IMR-90 (cell line): ENCODE results near the gene GRIK5. TPM values are rescaled to one million over a fixed set of nuclear protein-coding genes. Genes with fewer than 3 reads are reported as not detected.

Experiments used
- ATAC-seq: fragments of 200-7000 bp; cut with Tn5 transposase; 2 replicates; pipeline ENCODE4 v1.9.1; 2020; ENCODE audit warnings: low read depth, mild to moderate bottlenecking, moderate library complexity
- BruUV-seq: library from RNA; stranded (reverse); fragments of 400-500 nt; replicated peaks from 2 replicates; lab custom pipeline; 2021; lab: Mats Ljungman, UMichigan
- CTCF ChIA-PET: fragments of 300-600 bp; formaldehyde crosslinking; extraction: SDS; loops from one replicate; lab custom pipeline; 2021; ENCODE audit warnings: antibody characterized with exemption; lab: Yijun Ruan, JAX
- POLR2A ChIA-PET: fragments of 300-600 bp; sonication (Branson Sonifier 250); formaldehyde crosslinking; loops from one replicate; lab custom pipeline; 2022; ENCODE audit warnings: antibody characterized with exemption; ENCODE audit not compliant: unreplicated experiment; lab: Charles Lee
- DNase-seq: peaks from one replicate; pipeline ENCODE4 v3.0.0; 2013
- H2AFZ ChIP-seq: replicated peaks from 2 replicates; pipeline ENCODE3; 2013; ENCODE audit warnings: low read length, mild to moderate bottlenecking; ENCODE audit not compliant: poor library complexity
- H2AK5ac ChIP-seq: 2 replicates; pipeline ENCODE4 v1.6.1; 2013; ENCODE audit warnings: low read depth, low read length, inconsistent platforms
- H2AK9ac ChIP-seq: replicated peaks from 2 replicates; pipeline ENCODE3; 2013; ENCODE audit warnings: mild to moderate bottlenecking, low read depth, low read length, moderate library complexity; ENCODE audit not compliant: poor library complexity
- H2BK120ac ChIP-seq: 2 replicates; pipeline ENCODE4 v1.6.1; 2013; ENCODE audit warnings: low read depth, low read length, inconsistent platforms
- H2BK15ac ChIP-seq: 3 replicates; pipeline ENCODE4 v1.6.1; 2013; ENCODE audit warnings: low read depth, low read length, inconsistent platforms
- H2BK20ac ChIP-seq: 2 replicates; pipeline ENCODE4 v1.6.1; 2013; ENCODE audit warnings: low read depth, mild to moderate bottlenecking, inconsistent platforms, low read length, moderate library complexity
- H2BK5ac ChIP-seq: 2 replicates; pipeline ENCODE4 v1.6.1; 2013; ENCODE audit warnings: mild to moderate bottlenecking, low read depth, low read length, inconsistent platforms; ENCODE audit not compliant: poor library complexity, severe bottlenecking
- H3K14ac ChIP-seq: replicated peaks from 2 replicates; pipeline ENCODE4 v1.6.1; 2013; ENCODE audit warnings: low read depth, low read length, inconsistent platforms
- H3K18ac ChIP-seq: 2 replicates; pipeline ENCODE4 v1.6.1; 2013; ENCODE audit warnings: low read depth, low read length, control low read depth
- H3K23ac ChIP-seq: 2 replicates; pipeline ENCODE4 v1.6.1; 2013; ENCODE audit warnings: low read depth, low read length, inconsistent platforms
- H3K27ac ChIP-seq: 2 replicates; pipeline ENCODE4 v1.5.1; 2013; ENCODE audit warnings: mild to moderate bottlenecking, control low read depth, low read length; ENCODE audit not compliant: insufficient read depth
- H3K27me3 ChIP-seq: 2 replicates; pipeline ENCODE4 v1.6.1; 2013; ENCODE audit warnings: low read length; ENCODE audit not compliant: control insufficient read depth, insufficient read depth
- H3K36me3 ChIP-seq: 2 replicates; pipeline ENCODE4 v1.6.1; 2013; ENCODE audit warnings: low read length, mixed read lengths; ENCODE audit not compliant: control insufficient read depth, insufficient read depth
- H3K4ac ChIP-seq: 2 replicates; pipeline ENCODE4 v1.6.1; 2013; ENCODE audit warnings: low read depth, low read length, inconsistent platforms
- H3K4me1 ChIP-seq: 2 replicates; pipeline ENCODE4 v1.6.1; 2013; ENCODE audit warnings: low read length, mixed read lengths; ENCODE audit not compliant: control insufficient read depth, insufficient read depth
- H3K4me2 ChIP-seq: 2 replicates; pipeline ENCODE4 v1.6.1; 2013; ENCODE audit warnings: low read depth, mild to moderate bottlenecking, control low read depth, low read length, moderate library complexity
- H3K4me3 ChIP-seq: 2 replicates; pipeline ENCODE4 v1.5.1; 2013; ENCODE audit warnings: low read depth, mild to moderate bottlenecking, control low read depth, low read length, moderate library complexity; ENCODE audit not compliant: insufficient read depth
- H3K56ac ChIP-seq: 2 replicates; pipeline ENCODE4 v1.6.1; 2013; ENCODE audit warnings: low read length, inconsistent platforms; ENCODE audit not compliant: insufficient read depth; ENCODE audit errors: extremely low read depth
- H3K79me1 ChIP-seq, 2 experiments: 2 replicates each; pipeline ENCODE4 v1.6.1; 2013; ENCODE audit warnings: low read length in 2 of 2, inconsistent platforms in 1 of 2, low read depth in 1 of 2
- H3K9ac ChIP-seq: 2 replicates; pipeline ENCODE4 v1.6.1; 2013; ENCODE audit warnings: low read depth, low read length, control low read depth
- H3K9me1 ChIP-seq: 2 replicates; pipeline ENCODE4 v1.6.1; 2013; ENCODE audit warnings: low read length, inconsistent platforms; ENCODE audit not compliant: insufficient read depth
- H3K9me3 ChIP-seq: 2 replicates; pipeline ENCODE4 v1.6.1; 2013; ENCODE audit warnings: low read length; ENCODE audit not compliant: control insufficient read depth, insufficient read depth
- H4K20me1 ChIP-seq: 2 replicates; pipeline ENCODE4 v1.6.1; 2013; ENCODE audit warnings: low read length, inconsistent platforms; ENCODE audit not compliant: insufficient read depth
- H4K5ac ChIP-seq: 2 replicates; pipeline ENCODE4 v1.6.1; 2013; ENCODE audit warnings: mild to moderate bottlenecking, low read depth, low read length, control low read depth
- H4K8ac ChIP-seq, 2 experiments: 2 replicates each; pipeline ENCODE4 v1.6.1; 2013; ENCODE audit warnings: low read depth in 2 of 2, low read length in 2 of 2, control low read depth in 1 of 2, inconsistent platforms in 1 of 2
- H4K91ac ChIP-seq: 2 replicates; pipeline ENCODE4 v1.6.1; 2013; ENCODE audit warnings: low read depth, low read length, inconsistent platforms; ENCODE audit not compliant: insufficient read depth
- CHD1 ChIP-seq: IDR thresholded peaks from 2 replicates; pipeline ENCODE4 v1.6.1; 2012; ENCODE audit warnings: low read depth, low read length, improper control_type of control experiment
- WGBS, 2 experiments: methylation state at CpG; one replicate each; pipeline versions ENCODE4 v1.1.5 to v1.1.7; 2013; ENCODE audit warnings: missing lambda C conversion rate in 2 of 2; ENCODE audit not compliant: insufficient read length in 1 of 2; ENCODE audit errors: extremely low coverage in 2 of 2; 5-methylcytosine and 5-hydroxymethylcytosine counted together
- dilution Hi-C: fragments of 300-500 bp; cut with HindIII; formaldehyde crosslinking; loops from one replicate; pipeline ENCODE4 v1.14.3; 2018; ENCODE audit warnings: low sequenced_read_pairs; ENCODE audit not compliant: unreplicated experiment
- in situ Hi-C: fragments of 300-500 bp; cut with MboI; formaldehyde crosslinking; loops from 3 replicates; pipeline ENCODE4 v1.14.3; 2019; ENCODE audit warnings: low sequenced_read_pairs, inconsistent platforms, mixed read lengths
- intact Hi-C: fragments of 100-400 bp; cut with micrococcal nuclease; formaldehyde crosslinking; loops from 2 replicates; pipeline ENCODE4 v1.10.0; 2022
- polyA plus RNA-seq, 3 experiments: library from polyadenylated mRNA; depleted of rRNA; stranded (reverse); fragments of >200 nt; gene quantifications; 2 replicates each; pipeline ENCODE4 v1.2.3, GENCODE V29; 2012; ENCODE audit warnings: low replicate concordance in 1 of 3
- total RNA-seq: library from RNA; depleted of rRNA; stranded (reverse); fragments of >200 nt; gene quantifications from 2 replicates; pipeline ENCODE4 v1.2.3, GENCODE V29; 2012

The GRIK5 gene
- total and polyA plus RNA-seq, 2 of the 4 experiments (the other 2 are of a cell fraction): 0.10 TPM; not detected in 1

- CTCF ChIA-PET: no interaction called here
These were observed 4.5 kb downstream of the GRIK5 start for GRCh38 chr19:42065511-42065910.

More at GRCh38 chr19:42065511-42065910, 4.5 kb downstream of the GRIK5 start:
- DNase-seq: no peak
- Histone ChIP-seq H2AK5ac (no peak overlapping the region), H3K56ac (no peak overlapping the region), H2BK15ac (no peak overlapping the region), H3K36me3 (no peaks in the 10 kb centered on the region), H4K91ac (no peak overlapping the region), H3K9ac (no peak overlapping the region), H4K8ac (no peak overlapping the region), H3K4me3 (no peak overlapping the region), H3K4ac (no peak overlapping the region), H2BK5ac (no peak overlapping the region), H3K4me1 (no peaks in the 10 kb centered on the region), H4K20me1 (no peaks in the 10 kb centered on the region), H3K27ac (no peak overlapping the region), H3K9me1 (no peaks in the 10 kb centered on the region), H4K5ac (no peak overlapping the region), H3K14ac (no peak overlapping the region), H3K27me3 (peaks cover 65% of the 10 kb centered on the region), H2BK120ac (no peak overlapping the region), H2AFZ (no peak overlapping the region), H3K18ac (no peak overlapping the region), H3K23ac (no peak overlapping the region), H2AK9ac (no peak overlapping the region), H3K79me1 (no peaks in the 10 kb centered on the region), H3K9me3 (no peaks in the 10 kb centered on the region), H3K4me2 (no peak overlapping the region), H2BK20ac (no peak overlapping the region)
- ATAC-seq: no peak
- in situ Hi-C loops: no loop called here
- no TSS peak for BruUV-seq
- dilution Hi-C loops: no loop called here
- no CpG with 5 or more reads among the region's 9 CpGs for WGBS, 2 experiments
- POLR2A ChIA-PET: no interaction called here
- intact Hi-C loops: no loop called here
- TF ChIP-seq CHD1: no peak
